Activated T-cell treated with anti-CD3 and anti-CD28 coated beads for 4 hours (primary cell): ENCODE results near the gene CD164L2.
A peak's percentile ranks its signal among the peaks of the same experiment; 100 is the strongest.
"Not testable (repeated sequence)": the region's sequence is repeated elsewhere in the genome, so short reads cannot be mapped to it uniquely, and the experiment has no call there.

ENCODE experiments used
- DNase-seq: peaks from one replicate; pipeline ENCODE4 v3.0.0-alpha.2; 2020

CD164L2 gene

DNA sequence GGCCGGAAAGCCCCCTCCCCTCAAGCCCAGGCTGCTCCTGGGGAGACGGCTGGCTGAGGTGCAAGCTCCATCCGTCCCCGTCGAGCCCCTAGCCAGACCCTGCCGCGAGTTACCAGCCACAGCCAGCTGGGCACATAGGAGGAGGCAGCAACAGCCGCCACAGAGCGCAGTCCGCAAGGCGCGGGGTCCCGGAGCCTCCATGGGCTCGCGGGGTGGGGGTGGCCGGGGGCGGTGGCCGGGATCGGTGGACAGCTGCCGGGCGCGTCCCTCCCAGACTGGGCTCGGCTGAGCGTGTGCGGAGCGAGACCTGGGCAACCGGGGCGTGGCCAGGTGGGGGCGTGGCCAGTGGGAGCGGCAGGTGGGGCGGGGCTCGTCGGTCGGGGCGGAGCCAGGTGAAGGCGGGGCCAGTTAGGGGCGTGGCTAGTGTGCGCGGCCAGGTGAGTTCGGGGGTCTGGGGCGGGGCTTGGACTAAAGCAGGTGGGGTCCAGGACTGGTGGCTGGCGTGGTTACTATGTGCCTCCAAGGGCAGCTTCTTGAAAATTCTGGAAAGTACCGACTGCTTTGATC is at the start of gene CD164L2:
Gene CD164L2 (minus strand): TSS at position 295 of the 567 bp plus-strand sequence. CDS start 94 bp downstream, at position 201.
- no peak for DNase-seq

- not testable (repeated sequence) for DNase-seq
Observed at GRCh38 chr1:27432725-27433124, 49.6 kb upstream of the CD164L2 start.

- DNase-seq: no peak
Observed at GRCh38 chr1:27431601-27431940, 48.4 kb upstream of the CD164L2 start.

GRCh38 chr1:27430903-27431600 is 47.9 kb upstream of the CD164L2 start:
- DNase-seq: no peak

- no peak for DNase-seq
Observed at GRCh38 chr1:27429029-27429425, 45.9 kb upstream of the CD164L2 start.

DNA sequence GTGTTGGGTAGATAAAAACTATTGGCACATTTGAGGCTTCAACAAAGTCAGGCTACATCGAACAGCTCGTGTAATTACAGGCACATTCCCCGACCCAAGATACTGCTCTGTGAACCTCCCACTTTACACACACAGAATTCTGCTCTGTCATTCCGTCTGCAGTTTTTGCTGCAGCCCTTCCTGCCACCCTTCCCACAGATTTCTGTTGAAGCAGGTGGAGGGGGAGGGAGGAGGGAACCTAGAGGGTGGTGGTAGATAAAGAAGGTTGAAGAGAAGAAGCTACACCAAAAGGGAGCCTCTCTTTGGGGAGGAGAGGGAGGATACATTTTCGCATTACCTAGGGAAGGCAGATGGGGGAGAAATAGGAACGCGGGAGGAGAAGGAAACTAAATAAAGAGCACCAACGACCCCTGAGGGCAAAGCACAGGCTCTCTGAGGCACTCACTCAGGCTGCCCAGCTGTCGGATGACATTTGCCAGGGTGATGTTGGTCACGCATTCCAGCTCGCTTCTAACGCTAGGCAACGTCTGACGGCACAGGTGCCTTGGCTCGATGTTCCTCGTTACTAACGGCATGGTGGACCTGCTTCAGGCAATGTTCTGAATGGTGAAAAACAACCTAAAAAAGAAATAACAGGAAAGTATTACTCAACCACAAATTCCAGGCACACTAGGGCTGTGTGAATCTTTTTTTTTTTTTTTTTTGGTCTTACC is 45.3 kb upstream of the CD164L2 start:
- peak; percentile 11 for DNase-seq

GRCh38 chr1:27427816-27428315 is 44.7 kb upstream of the CD164L2 start:
- no peak for DNase-seq

DNA sequence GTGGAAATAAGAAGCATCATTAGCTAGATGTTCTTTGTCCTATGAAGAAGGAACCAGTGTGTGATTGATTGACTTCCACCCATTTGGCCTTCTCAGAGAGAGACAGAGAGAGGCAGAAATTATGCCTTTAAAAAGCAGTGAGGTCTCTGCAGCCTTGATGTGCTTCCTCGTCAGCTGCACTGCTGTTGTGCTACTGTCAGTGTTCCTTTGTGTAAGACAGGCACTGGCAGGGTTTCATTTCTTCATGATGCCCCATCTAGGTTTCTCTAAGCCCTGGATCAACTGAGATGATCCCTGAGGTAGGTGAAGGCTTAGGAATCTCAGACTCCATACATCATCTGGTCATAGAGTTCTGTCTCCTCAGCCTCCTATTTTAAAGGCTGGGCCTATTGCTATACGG is 44.2 kb upstream of the CD164L2 start:
- no peak for DNase-seq

DNA sequence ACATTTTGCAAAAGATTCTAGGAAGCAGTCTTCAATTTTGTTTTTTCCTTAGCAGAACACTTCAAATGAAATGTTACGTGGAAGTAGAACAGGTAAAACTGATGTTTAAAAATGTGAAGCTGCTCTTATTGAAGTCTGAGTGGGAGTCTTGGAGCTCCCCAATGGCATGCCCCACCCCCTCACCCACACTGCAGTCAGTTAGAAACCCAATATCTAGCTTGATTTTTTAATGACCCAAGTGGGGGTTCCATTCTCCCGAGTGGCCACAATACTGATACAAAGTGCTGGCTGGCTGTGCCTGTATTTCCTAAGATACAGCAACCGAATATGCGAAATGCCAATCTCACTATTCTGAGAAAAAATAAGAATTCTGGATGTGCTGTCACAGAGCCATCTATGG is 40.6 kb upstream of the CD164L2 start:
- DNase-seq: no peak

GRCh38 chr1:27418326-27419185 is 35.4 kb upstream of the CD164L2 start:
- DNase-seq: no peak

DNA sequence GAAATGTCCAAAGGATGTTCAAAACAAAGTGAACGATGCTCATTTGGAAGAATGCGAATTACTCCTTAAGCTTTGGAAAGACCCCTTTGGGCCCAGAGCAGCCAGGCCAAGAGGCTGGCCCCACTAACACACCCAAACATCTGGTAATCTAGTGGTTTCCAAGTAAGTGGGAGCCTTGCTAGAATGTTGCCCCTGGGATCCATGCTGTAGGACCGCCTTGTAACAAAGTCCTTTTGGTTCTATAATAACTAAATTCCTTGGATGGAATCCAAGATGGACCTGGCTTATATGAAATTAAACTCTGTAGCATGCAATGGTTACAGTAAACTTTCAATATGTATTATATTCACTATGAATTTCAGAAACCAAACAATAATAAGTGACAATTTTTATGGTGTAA is 34.6 kb upstream of the CD164L2 start:
- no peak for DNase-seq

DNA sequence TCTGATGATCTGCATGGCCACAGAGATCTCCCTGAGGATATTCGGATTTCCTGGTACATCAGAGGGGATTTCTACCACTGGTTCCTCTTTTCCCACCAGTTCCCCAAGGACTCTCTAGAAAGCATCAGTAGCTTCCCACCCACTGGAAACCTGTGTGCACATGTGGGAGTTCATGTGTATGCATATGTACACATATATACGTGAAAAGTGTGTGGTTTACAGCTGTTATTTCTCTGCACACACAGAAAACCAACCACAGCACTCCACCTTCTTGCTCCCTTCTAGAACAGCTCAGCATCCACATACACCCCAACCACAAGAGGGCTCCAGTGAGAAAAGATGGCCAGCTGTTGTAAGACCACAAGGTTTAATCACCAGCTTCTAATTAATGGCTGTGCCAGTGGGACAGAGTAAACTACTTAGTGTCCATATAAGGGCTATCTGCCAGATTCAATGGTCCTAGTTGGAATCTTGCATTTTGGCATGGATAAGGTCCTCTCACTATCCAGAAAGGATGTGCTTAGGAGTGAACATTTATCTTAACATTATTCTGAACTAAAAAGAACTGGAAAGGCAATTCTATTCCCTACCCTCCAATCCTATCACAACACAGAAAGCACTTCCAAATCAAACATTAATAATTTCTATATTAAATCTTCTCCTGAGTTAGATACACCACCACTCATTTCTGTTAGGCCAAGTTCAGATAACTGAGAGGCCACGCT is 33.4 kb upstream of the CD164L2 start:
- peak; percentile 43 for DNase-seq

DNA sequence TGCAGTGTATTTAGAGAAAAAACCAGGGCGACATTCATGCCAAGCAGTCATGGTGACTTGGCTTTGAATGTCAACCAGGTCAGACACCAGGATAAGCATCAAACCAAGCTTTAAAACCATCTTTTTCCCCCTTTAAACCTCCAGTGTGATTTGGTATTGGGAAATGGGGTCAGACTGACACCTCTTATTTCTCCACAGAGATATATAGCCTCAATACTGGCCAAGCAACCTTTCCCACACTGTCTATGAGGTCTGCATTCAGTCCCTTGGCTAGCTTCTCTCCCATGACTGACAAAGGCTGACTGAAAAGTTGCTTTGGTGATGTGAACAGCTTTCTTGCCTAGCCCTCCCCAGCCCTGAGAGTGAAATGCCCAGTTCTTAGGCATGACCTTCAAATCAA is 31.0 kb upstream of the CD164L2 start:
- DNase-seq: no peak

GRCh38 chr1:27413004-27413403 is 29.9 kb upstream of the CD164L2 start:
- DNase-seq: no peak

DNA sequence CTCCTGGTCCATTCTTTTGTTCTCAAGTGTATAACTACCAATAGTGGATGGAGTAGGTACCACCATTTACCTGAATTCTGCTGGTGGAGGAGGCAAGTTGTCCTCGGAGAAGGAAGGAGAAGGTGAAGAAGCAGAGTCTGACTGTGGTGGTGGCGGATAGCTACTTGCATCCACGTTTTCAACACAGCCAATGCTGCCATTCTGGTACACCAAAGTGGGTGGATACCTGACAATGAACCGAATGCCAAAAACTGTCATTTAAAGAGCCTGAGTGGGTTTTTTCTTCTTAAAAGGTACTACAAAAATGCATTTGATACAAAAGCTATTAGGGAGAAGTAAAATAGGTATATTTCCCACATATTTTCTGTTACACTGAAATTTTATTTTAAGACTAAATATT is 29.4 kb upstream of the CD164L2 start:
- DNase-seq: no peak

- DNase-seq: no peak
Observed at GRCh38 chr1:27410709-27411108, 27.6 kb upstream of the CD164L2 start.

GRCh38 chr1:27409669-27410068 is 26.5 kb upstream of the CD164L2 start:
- DNase-seq: no peak

- DNase-seq: no peak
Observed at GRCh38 chr1:27408151-27408550, 25.0 kb upstream of the CD164L2 start.

GRCh38 chr1:27406791-27407190 is 23.7 kb upstream of the CD164L2 start:
- DNase-seq: not testable (repeated sequence)

GRCh38 chr1:27406362-27406680 is 23.2 kb upstream of the CD164L2 start:
- no peak for DNase-seq

GRCh38 chr1:27405598-27406361 is 22.6 kb upstream of the CD164L2 start:
- DNase-seq: not testable (repeated sequence)

GRCh38 chr1:27405074-27405473 is 21.9 kb upstream of the CD164L2 start:
- no peak for DNase-seq
